ENCODE data around the gene BAZ1B. TPM values are rescaled to one million over a fixed set of nuclear protein-coding genes. Genes with fewer than 3 reads are reported as not detected.
A peak's percentile ranks its signal among the peaks of the same experiment; 100 is the strongest.

The BAZ1B gene
- polyA plus RNA-seq, 3 donors: 70.2 to 77.8 (median 72.8) TPM

DNA sequence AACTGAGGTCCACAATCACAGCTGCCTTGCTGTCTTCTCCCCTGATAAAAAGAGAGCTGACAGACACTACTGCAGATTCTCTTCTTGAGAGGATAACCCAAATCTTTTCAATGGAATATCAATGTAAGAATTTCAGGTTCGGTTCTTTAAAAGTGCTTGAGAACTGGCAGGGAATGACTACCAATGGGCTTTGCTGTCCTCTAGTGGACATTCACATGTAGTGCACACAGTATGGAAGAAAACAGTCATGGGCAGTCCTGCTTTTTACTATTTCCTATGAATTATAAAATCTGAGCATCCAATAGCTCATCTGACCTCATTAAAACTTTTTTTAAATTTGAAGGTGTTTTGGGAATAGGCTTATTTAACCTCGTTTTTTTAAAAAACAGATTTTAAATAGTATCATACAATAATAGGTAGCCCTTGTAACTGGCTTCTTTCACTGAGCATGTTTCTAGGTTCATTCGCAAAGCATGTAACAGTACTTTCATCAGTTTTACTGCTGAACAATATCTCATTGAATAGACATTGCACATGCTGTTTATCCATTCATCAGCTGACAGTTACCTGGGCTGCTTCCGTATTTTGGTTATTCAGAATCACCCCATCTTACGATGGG lies 70.2 kb downstream of the BAZ1B start:
- DNase-seq: peak; percentile 43

- no peak for DNase-seq
Observed at GRCh38 chr7:73449422-73449821, 72.7 kb downstream of the BAZ1B start.

- DNase-seq: no peak
Observed at GRCh38 chr7:73448609-73449008, 73.5 kb downstream of the BAZ1B start.

- no peak for DNase-seq
Observed at GRCh38 chr7:73447121-73447733, 74.9 kb downstream of the BAZ1B start.

DNA sequence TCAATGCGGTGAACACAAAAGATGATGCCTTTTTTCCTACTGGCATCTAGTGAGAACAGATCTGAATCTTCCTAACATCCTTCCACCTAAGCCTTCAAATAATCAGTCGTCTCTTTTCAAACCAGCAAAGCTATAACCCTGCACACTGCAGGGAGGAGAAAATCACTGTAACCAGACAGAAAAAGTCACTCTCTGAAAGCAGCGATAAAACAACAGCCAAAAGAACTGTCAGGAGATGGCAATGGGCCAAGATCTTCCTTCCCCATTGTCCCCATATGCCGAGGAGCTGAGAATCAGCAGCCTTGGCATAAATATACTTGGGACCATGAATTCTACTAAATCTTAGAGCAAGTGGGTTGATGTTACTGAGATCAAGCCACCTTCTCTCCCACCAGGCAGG lies 75.4 kb downstream of the BAZ1B start:
- no peak for DNase-seq

DNA sequence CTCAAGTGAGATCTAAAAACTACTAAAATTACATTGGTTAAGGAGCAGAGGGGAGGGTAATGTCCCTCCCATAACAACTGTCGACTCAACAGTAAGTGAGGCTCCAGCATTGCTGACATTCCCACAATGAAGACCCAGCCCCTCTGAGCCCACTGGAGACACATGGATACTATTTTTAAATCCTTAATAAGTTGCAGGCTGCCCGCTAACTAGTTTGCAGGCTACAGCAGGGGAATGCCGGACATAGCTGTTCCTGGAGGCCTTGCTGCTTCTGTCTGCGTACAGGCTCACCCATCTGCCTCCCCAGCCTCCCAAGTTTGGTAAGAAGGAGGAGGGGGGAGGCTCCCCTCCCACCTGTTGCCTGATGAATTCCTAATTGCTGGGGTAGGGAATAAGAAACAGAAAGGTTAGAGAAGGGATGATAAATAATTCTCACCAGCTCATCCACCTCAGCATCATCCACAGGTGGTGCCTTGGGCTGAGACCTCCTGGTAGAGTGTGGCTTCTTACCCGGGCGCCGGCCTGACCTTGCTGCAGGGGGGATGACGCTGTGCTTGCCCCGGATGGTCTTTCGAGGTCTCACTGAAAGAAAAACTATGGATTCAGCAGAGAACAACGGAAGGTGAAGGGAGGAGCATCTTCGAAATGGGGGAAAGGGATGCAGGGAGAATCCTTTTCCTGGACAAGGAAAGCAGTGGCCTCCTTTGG lies 78.4 kb downstream of the BAZ1B start:
- no peak for DNase-seq

DNA sequence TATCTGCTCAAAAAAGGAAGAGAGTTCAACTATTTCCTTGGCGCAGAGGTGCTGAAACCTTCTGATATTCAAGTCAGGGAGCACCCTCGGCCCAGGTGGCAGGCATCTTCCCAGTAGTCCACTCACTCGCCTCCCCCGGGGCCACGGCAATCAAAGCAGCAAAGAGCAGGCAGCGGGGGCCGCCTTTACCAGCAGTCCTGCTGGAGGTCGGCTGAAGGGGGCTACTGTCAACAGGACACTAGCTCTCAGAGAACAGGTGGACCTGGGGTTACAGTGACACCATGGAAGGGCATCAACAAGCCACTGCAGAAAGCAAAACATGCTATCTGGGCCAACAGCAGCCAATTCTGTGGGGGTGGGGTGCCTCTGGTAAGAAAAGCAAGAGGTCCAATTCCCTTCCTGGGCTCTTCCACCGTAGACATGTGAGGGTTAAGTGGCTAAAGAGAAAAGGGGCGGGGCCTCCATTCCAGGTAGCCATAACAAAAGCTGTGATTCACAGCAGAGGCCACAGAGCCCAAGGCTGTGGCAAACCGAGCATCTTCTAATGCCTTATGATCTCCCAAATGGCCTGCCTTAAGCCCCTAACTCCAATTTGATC lies 79.1 kb downstream of the BAZ1B start:
- no peak for DNase-seq

DNA sequence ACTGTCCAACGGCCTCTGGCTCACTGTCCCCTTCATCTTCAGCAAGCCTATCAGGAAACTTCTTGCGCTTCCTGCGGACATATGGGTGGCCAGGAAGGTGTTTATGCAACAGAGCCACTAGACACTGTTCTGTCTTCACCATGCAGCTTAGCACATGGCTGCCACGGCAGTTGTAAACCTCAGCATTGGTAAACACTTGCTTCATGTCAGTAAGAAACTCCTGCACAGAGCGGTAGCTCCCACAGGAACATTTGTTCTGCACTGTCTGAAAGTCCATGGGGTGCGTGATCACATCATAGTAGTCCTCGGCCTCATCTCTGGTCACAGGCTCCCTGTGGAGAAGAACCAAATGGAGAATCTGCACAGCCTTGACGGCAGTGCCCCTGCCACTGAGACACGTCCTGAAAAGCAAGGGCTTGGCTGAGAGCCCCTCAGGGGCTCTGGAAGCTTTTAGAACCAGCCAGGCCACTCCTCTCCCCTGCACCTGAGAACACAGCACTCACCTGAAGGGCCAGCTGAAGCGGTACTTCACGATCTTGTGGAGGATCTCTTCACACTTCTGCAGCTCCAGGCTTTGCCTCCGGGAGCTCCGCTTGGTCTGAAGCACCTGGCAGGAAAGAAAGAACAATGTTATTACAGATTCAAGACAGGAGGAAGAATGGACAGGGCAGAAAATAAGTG lies 79.7 kb downstream of the BAZ1B start:
- no peak for DNase-seq

DNA sequence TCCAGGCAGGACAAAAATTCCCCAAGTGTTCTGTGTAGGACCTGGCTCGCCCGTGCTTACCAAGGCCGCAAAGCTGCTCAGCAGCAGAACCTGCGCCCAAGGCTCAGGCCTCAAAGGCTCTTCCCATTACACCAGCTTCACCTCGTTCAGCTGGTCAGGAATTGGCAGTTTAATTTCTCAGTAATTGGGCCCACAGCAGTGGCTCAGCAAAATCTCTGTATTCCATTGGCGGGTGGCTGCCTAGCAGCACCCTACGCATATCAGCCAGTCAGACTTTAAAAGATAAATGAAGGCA lies 82.7 kb downstream of the BAZ1B start:
- DNase-seq: no peak

DNA sequence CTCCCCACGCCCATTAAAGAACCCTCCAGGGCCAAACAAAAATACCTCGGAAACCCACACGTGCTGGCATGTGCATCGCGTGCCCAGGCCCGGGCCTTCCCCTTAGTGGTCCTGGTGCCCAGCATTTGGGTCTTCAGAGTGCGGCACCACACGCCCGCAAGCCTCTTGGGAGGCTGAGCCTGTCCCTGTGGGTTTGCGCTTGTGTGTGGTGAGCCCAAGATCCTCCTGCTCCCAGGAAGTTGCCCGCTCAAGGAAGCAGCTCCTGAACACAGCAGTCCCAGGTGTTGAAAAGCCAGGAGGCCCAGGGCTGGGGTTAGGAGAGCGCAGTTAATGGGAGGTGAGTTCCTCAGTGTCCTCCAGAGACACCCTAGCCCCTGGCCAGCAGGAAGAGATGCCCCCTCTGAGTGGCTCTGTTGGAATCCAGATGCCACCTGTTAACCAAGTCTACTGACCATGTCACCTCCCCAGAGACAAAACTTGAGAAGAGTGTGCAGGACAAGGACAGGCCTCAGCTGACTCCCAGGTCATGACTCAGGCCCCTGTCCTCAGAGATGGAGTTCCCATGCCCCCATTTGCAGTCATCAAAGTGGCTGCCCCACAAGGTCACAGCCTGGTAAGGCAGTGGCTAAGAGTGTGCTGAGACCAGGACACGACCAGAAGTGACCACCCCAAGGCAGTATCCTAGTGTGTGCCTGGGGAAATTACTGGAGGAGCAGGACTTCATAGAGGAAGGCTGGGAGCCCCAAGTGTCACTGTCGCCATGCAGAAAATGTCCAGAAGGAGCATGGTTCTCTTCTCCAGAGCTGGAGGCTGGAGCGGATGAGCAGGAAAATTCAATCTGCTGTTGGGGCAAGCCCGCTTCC lies 83.3 kb downstream of the BAZ1B start:
- DNase-seq: no peak

DNA sequence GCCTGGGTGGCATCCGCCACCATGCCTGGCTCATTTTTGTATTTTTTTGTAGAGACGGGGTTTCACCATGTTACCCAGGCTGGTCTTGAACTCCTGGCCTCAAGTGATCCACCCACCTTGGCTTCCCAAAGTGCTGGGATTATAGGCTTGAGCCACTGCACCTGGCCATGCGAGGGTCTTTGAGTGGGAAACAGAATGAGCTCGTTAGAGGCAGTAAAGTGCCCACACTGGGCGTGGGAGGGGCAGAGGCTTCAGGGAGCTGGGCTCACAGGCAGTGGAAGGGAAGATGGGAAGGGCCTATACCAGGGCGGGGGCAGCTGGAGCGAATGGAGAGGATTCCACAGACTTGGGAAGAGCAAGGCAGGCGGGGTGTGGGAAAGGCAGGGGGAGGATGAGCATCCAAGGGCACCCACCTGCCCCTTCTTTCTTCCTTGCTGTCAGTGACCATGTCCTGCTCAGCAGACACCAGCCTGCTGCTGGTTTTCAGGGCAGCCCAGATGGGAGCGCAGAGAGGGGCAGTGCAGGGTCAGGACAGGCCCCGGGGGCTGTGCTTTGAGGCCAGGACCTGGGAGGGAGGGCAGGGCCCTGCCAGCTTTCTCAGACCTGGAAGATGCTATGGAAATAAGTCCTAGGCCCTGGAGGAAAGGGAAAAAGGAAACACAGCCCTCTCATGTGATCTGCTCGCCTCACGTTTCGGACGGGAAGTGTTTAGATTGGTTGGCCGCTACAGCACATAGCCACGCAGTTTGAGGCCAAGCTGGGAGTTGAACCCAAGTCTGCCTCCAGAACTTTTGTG lies 84.3 kb downstream of the BAZ1B start:
- DNase-seq: no peak

DNA sequence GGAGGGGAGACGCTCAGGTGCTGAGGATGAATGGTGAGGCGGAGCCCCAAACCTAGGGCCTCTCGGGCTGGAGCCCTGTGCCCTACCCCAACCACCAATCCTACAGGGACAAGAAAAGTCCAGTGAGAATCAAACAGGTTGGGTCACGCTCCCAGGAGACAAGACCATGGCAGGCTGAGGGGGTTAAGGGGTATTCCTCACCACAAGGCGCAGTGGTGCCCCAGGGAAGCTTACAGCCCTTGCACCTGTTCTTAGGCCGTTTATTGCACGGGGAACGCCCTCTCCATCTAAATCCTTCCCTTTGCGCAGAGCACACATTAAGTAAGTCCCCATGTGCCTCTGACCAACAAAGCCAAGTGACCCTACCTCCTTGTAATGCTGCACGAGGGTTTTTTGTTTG lies 85.0 kb downstream of the BAZ1B start:
- DNase-seq: no peak

- DNase-seq: no peak
Observed at GRCh38 chr7:73436031-73436929, 85.8 kb downstream of the BAZ1B start.

- DNase-seq: no peak
Observed at GRCh38 chr7:73435471-73436009, 86.6 kb downstream of the BAZ1B start.

DNA sequence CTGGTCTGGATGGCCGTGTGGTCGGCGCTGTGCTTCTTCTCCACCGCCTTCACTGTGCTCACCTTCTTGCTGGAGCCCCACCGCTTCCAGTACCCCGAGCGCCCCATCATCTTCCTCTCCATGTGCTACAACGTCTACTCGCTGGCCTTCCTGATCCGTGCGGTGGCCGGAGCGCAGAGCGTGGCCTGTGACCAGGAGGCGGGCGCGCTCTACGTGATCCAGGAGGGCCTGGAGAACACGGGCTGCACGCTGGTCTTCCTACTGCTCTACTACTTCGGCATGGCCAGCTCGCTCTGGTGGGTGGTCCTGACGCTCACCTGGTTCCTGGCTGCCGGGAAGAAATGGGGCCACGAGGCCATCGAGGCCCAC lies 87.4 kb downstream of the BAZ1B start:
- DNase-seq: no peak

DNA sequence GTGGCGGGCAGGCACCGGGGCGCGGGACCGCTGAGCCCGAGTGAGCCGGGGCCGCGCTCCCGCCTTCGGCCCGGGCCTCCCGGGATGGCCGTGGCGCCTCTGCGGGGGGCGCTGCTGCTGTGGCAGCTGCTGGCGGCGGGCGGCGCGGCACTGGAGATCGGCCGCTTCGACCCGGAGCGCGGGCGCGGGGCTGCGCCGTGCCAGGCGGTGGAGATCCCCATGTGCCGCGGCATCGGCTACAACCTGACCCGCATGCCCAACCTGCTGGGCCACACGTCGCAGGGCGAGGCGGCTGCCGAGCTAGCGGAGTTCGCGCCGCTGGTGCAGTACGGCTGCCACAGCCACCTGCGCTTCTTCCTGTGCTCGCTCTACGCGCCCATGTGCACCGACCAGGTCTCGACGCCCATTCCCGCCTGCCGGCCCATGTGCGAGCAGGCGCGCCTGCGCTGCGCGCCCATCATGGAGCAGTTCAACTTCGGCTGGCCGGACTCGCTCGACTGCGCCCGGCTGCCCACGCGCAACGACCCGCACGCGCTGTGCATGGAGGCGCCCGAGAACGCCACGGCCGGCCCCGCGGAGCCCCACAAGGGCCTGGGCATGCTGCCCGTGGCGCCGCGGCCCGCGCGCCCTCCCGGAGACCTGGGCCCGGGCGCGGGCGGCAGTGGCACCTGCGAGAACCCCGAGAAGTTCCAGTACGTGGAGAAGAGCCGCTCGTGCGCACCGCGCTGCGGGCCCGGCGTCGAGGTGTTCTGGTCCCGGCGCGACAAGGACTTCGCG lies 88.0 kb downstream of the BAZ1B start:
- DNase-seq: no peak

GRCh38 chr7:73432676-73433075 lies 89.4 kb downstream of the BAZ1B start:
- DNase-seq: no peak

- DNase-seq: no peak
Observed at GRCh38 chr7:73431041-73431835, 90.9 kb downstream of the BAZ1B start.

All from renal pelvis (tissue), 4 donors.